IMR-90 (cell line): ENCODE measurements around the gene TRDN. TPM values are rescaled to one million over a fixed set of nuclear protein-coding genes. Genes with fewer than 3 reads are reported as not detected.

Experiments used
- ATAC-seq: fragments of 200-7000 bp; cut with Tn5 transposase; 2 replicates; pipeline ENCODE4 v1.9.1; 2020; ENCODE audit warnings: low read depth, mild to moderate bottlenecking, moderate library complexity
- BruUV-seq: library from RNA; stranded (reverse); fragments of 400-500 nt; replicated peaks from 2 replicates; lab custom pipeline; 2021; lab: Mats Ljungman, UMichigan
- CTCF ChIA-PET: fragments of 300-600 bp; formaldehyde crosslinking; extraction: SDS; loops from one replicate; lab custom pipeline; 2021; ENCODE audit warnings: antibody characterized with exemption; lab: Yijun Ruan, JAX
- POLR2A ChIA-PET: fragments of 300-600 bp; sonication (Branson Sonifier 250); formaldehyde crosslinking; loops from one replicate; lab custom pipeline; 2022; ENCODE audit warnings: antibody characterized with exemption; ENCODE audit not compliant: unreplicated experiment; lab: Charles Lee
- DNase-seq: peaks from one replicate; pipeline ENCODE4 v3.0.0; 2013
- H2AFZ ChIP-seq: replicated peaks from 2 replicates; pipeline ENCODE3; 2013; ENCODE audit warnings: low read length, mild to moderate bottlenecking; ENCODE audit not compliant: poor library complexity
- H2AK5ac ChIP-seq: 2 replicates; pipeline ENCODE4 v1.6.1; 2013; ENCODE audit warnings: low read depth, low read length, inconsistent platforms
- H2AK9ac ChIP-seq: replicated peaks from 2 replicates; pipeline ENCODE3; 2013; ENCODE audit warnings: mild to moderate bottlenecking, low read depth, low read length, moderate library complexity; ENCODE audit not compliant: poor library complexity
- H2BK120ac ChIP-seq: 2 replicates; pipeline ENCODE4 v1.6.1; 2013; ENCODE audit warnings: low read depth, low read length, inconsistent platforms
- H2BK15ac ChIP-seq: 3 replicates; pipeline ENCODE4 v1.6.1; 2013; ENCODE audit warnings: low read depth, low read length, inconsistent platforms
- H2BK20ac ChIP-seq: 2 replicates; pipeline ENCODE4 v1.6.1; 2013; ENCODE audit warnings: low read depth, mild to moderate bottlenecking, inconsistent platforms, low read length, moderate library complexity
- H2BK5ac ChIP-seq: 2 replicates; pipeline ENCODE4 v1.6.1; 2013; ENCODE audit warnings: mild to moderate bottlenecking, low read depth, low read length, inconsistent platforms; ENCODE audit not compliant: poor library complexity, severe bottlenecking
- H3K14ac ChIP-seq: replicated peaks from 2 replicates; pipeline ENCODE4 v1.6.1; 2013; ENCODE audit warnings: low read depth, low read length, inconsistent platforms
- H3K18ac ChIP-seq: 2 replicates; pipeline ENCODE4 v1.6.1; 2013; ENCODE audit warnings: low read depth, low read length, control low read depth
- H3K23ac ChIP-seq: 2 replicates; pipeline ENCODE4 v1.6.1; 2013; ENCODE audit warnings: low read depth, low read length, inconsistent platforms
- H3K27ac ChIP-seq: 2 replicates; pipeline ENCODE4 v1.5.1; 2013; ENCODE audit warnings: mild to moderate bottlenecking, control low read depth, low read length; ENCODE audit not compliant: insufficient read depth
- H3K27me3 ChIP-seq: 2 replicates; pipeline ENCODE4 v1.6.1; 2013; ENCODE audit warnings: low read length; ENCODE audit not compliant: control insufficient read depth, insufficient read depth
- H3K36me3 ChIP-seq: 2 replicates; pipeline ENCODE4 v1.6.1; 2013; ENCODE audit warnings: low read length, mixed read lengths; ENCODE audit not compliant: control insufficient read depth, insufficient read depth
- H3K4ac ChIP-seq: 2 replicates; pipeline ENCODE4 v1.6.1; 2013; ENCODE audit warnings: low read depth, low read length, inconsistent platforms
- H3K4me1 ChIP-seq: 2 replicates; pipeline ENCODE4 v1.6.1; 2013; ENCODE audit warnings: low read length, mixed read lengths; ENCODE audit not compliant: control insufficient read depth, insufficient read depth
- H3K4me2 ChIP-seq: 2 replicates; pipeline ENCODE4 v1.6.1; 2013; ENCODE audit warnings: low read depth, mild to moderate bottlenecking, control low read depth, low read length, moderate library complexity
- H3K4me3 ChIP-seq: 2 replicates; pipeline ENCODE4 v1.5.1; 2013; ENCODE audit warnings: low read depth, mild to moderate bottlenecking, control low read depth, low read length, moderate library complexity; ENCODE audit not compliant: insufficient read depth
- H3K56ac ChIP-seq: 2 replicates; pipeline ENCODE4 v1.6.1; 2013; ENCODE audit warnings: low read length, inconsistent platforms; ENCODE audit not compliant: insufficient read depth; ENCODE audit errors: extremely low read depth
- H3K79me1 ChIP-seq, 2 experiments: 2 replicates each; pipeline ENCODE4 v1.6.1; 2013; ENCODE audit warnings: low read length in 2 of 2, inconsistent platforms in 1 of 2, low read depth in 1 of 2
- H3K9ac ChIP-seq: 2 replicates; pipeline ENCODE4 v1.6.1; 2013; ENCODE audit warnings: low read depth, low read length, control low read depth
- H3K9me1 ChIP-seq: 2 replicates; pipeline ENCODE4 v1.6.1; 2013; ENCODE audit warnings: low read length, inconsistent platforms; ENCODE audit not compliant: insufficient read depth
- H3K9me3 ChIP-seq: 2 replicates; pipeline ENCODE4 v1.6.1; 2013; ENCODE audit warnings: low read length; ENCODE audit not compliant: control insufficient read depth, insufficient read depth
- H4K20me1 ChIP-seq: 2 replicates; pipeline ENCODE4 v1.6.1; 2013; ENCODE audit warnings: low read length, inconsistent platforms; ENCODE audit not compliant: insufficient read depth
- H4K5ac ChIP-seq: 2 replicates; pipeline ENCODE4 v1.6.1; 2013; ENCODE audit warnings: mild to moderate bottlenecking, low read depth, low read length, control low read depth
- H4K8ac ChIP-seq, 2 experiments: 2 replicates each; pipeline ENCODE4 v1.6.1; 2013; ENCODE audit warnings: low read depth in 2 of 2, low read length in 2 of 2, control low read depth in 1 of 2, inconsistent platforms in 1 of 2
- H4K91ac ChIP-seq: 2 replicates; pipeline ENCODE4 v1.6.1; 2013; ENCODE audit warnings: low read depth, low read length, inconsistent platforms; ENCODE audit not compliant: insufficient read depth
- BHLHE40 ChIP-seq: fragments of 150-350 bp; IDR thresholded peaks from 2 replicates; pipeline ENCODE4 v1.6.1; 2016; ENCODE audit warnings: mild to moderate bottlenecking, low read depth, low read length
- CEBPB ChIP-seq: IDR thresholded peaks from 2 replicates; pipeline ENCODE4 v1.6.1; 2012; ENCODE audit warnings: low read depth, low read length, improper control_type of control experiment
- CHD1 ChIP-seq: IDR thresholded peaks from 2 replicates; pipeline ENCODE4 v1.6.1; 2012; ENCODE audit warnings: low read depth, low read length, improper control_type of control experiment
- FOS ChIP-seq: fragments of 150-350 bp; IDR thresholded peaks from 2 replicates; pipeline ENCODE4 v1.6.1; 2016; ENCODE audit warnings: low read depth, low read length
- MAFK ChIP-seq: IDR thresholded peaks from 2 replicates; pipeline ENCODE4 v1.6.1; 2012; ENCODE audit warnings: low read depth, low read length, improper control_type of control experiment
- MAZ ChIP-seq: IDR thresholded peaks from 2 replicates; pipeline ENCODE4 v1.6.1; 2012; ENCODE audit warnings: low read depth, mild to moderate bottlenecking, low read length, improper control_type of control experiment, moderate library complexity, borderline replicate concordance
- MXI1 ChIP-seq: IDR thresholded peaks from 2 replicates; pipeline ENCODE4 v1.6.1; 2012; ENCODE audit warnings: low read depth, mild to moderate bottlenecking, low read length, moderate library complexity, borderline replicate concordance
- NFE2L2 ChIP-seq: fragments of 150-350 bp; IDR thresholded peaks from 2 replicates; pipeline ENCODE4 v1.6.1; 2016; ENCODE audit warnings: low read depth, mild to moderate bottlenecking, low read length
- POLR2A ChIP-seq: IDR thresholded peaks from 2 replicates; pipeline ENCODE4 v1.6.1; 2012; ENCODE audit warnings: mild to moderate bottlenecking, low read depth, low read length
- RAD21 ChIP-seq: IDR thresholded peaks from 2 replicates; pipeline ENCODE4 v1.6.1; 2012; ENCODE audit warnings: low read length, improper control_type of control experiment
- RCOR1 ChIP-seq: IDR thresholded peaks from 2 replicates; pipeline ENCODE4 v1.6.1; 2012; ENCODE audit warnings: mild to moderate bottlenecking, low read length, improper control_type of control experiment; ENCODE audit not compliant: insufficient replicate concordance
- RFX5 ChIP-seq: IDR thresholded peaks from 2 replicates; pipeline ENCODE4 v1.8.0; 2012; ENCODE audit warnings: low read depth, mild to moderate bottlenecking, low read length, moderate library complexity
- SMC3 ChIP-seq: fragments of 150-350 bp; IDR thresholded peaks from 2 replicates; pipeline ENCODE4 v1.6.1; 2016; ENCODE audit warnings: low read depth, mild to moderate bottlenecking, antibody characterized with exemption, low read length, moderate library complexity
- WGBS, 2 experiments: methylation state at CpG; one replicate each; pipeline versions ENCODE4 v1.1.5 to v1.1.7; 2013; ENCODE audit warnings: missing lambda C conversion rate in 2 of 2; ENCODE audit not compliant: insufficient read length in 1 of 2; ENCODE audit errors: extremely low coverage in 2 of 2; 5-methylcytosine and 5-hydroxymethylcytosine counted together
- dilution Hi-C: fragments of 300-500 bp; cut with HindIII; formaldehyde crosslinking; loops from one replicate; pipeline ENCODE4 v1.14.3; 2018; ENCODE audit warnings: low sequenced_read_pairs; ENCODE audit not compliant: unreplicated experiment
- in situ Hi-C: fragments of 300-500 bp; cut with MboI; formaldehyde crosslinking; loops from 3 replicates; pipeline ENCODE4 v1.14.3; 2019; ENCODE audit warnings: low sequenced_read_pairs, inconsistent platforms, mixed read lengths
- intact Hi-C: fragments of 100-400 bp; cut with micrococcal nuclease; formaldehyde crosslinking; loops from 2 replicates; pipeline ENCODE4 v1.10.0; 2022
- polyA plus RNA-seq, 3 experiments: library from polyadenylated mRNA; depleted of rRNA; stranded (reverse); fragments of >200 nt; gene quantifications; 2 replicates each; pipeline ENCODE4 v1.2.3, GENCODE V29; 2012; ENCODE audit warnings: low replicate concordance in 1 of 3
- total RNA-seq: library from RNA; depleted of rRNA; stranded (reverse); fragments of >200 nt; gene quantifications from 2 replicates; pipeline ENCODE4 v1.2.3, GENCODE V29; 2012
- TF ChIP-seq, protein P1 (sequence below): conservative IDR thresholded peaks from 2 replicates; pipeline ENCODE4 v1.5.1; 2012; ENCODE audit warnings: mild to moderate bottlenecking, low read depth, low read length, improper control_type of control experiment
- TF ChIP-seq, protein P2 (sequence below): fragments of 150-350 bp; IDR thresholded peaks from 2 replicates; pipeline ENCODE4 v1.6.1; 2016; ENCODE audit warnings: low read depth, mild to moderate bottlenecking, low read length, moderate library complexity, borderline replicate concordance
- TF ChIP-seq, protein P3 (sequence below): fragments of 150-350 bp; IDR thresholded peaks from 2 replicates; pipeline ENCODE4 v1.6.1; 2017; ENCODE audit warnings: mild to moderate bottlenecking, antibody characterized with exemption, low read length, low read depth

The TRDN gene
- total and polyA plus RNA-seq, 2 of the 4 experiments (the other 2 are of a cell fraction) = not detected

DNA sequence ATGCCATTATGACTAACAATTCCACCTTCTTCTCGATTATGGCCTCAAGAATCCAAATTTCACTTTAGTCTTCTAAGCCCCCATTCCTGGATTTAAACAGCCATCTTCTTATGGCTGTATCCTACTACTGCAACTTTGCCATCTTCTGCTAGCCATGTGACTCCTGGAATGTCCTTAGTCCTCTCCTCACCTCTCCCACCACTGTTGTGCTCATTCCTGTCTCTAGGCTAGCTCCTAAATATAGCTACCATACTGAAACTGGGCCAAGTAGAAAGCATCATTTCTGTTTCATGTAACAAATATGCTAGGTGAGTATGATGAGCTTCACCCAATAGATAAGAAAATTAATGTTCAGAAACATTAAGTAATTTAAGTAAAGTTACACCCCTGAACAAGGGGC lies 327.6 kb downstream of the TRDN start:
- H3K79me1 ChIP-seq = no peaks in the 10 kb centered on the region
- H3K9ac ChIP-seq = no peak overlapping the region
- no peak for DNase-seq
- no peak overlapping the region for H4K8ac ChIP-seq
- no peaks in the 10 kb centered on the region for H3K27me3 ChIP-seq
- no peak overlapping the region for H2BK5ac ChIP-seq
- H4K91ac ChIP-seq = no peak overlapping the region
- ATAC-seq = no peak
- ChIA-PET POLR2A (no interaction called here), CTCF (no interaction called here)
- H3K36me3 ChIP-seq = no peaks in the 10 kb centered on the region
- H3K9me3 ChIP-seq = no peaks in the 10 kb centered on the region
- no peak overlapping the region for H3K27ac ChIP-seq
- H3K4me1 ChIP-seq = no peaks in the 10 kb centered on the region
- TF ChIP-seq CHD1 (no peak), NFE2L2 (no peak), RFX5 (no peak), POLR2A (no peak), RAD21 (no peak), RCOR1 (no peak), MXI1 (no peak), SMC3 (no peak), FOS (no peak), BHLHE40 (no peak), CEBPB (no peak), MAZ (no peak), MAFK (no peak)
- TF ChIP-seq, protein P1, sequence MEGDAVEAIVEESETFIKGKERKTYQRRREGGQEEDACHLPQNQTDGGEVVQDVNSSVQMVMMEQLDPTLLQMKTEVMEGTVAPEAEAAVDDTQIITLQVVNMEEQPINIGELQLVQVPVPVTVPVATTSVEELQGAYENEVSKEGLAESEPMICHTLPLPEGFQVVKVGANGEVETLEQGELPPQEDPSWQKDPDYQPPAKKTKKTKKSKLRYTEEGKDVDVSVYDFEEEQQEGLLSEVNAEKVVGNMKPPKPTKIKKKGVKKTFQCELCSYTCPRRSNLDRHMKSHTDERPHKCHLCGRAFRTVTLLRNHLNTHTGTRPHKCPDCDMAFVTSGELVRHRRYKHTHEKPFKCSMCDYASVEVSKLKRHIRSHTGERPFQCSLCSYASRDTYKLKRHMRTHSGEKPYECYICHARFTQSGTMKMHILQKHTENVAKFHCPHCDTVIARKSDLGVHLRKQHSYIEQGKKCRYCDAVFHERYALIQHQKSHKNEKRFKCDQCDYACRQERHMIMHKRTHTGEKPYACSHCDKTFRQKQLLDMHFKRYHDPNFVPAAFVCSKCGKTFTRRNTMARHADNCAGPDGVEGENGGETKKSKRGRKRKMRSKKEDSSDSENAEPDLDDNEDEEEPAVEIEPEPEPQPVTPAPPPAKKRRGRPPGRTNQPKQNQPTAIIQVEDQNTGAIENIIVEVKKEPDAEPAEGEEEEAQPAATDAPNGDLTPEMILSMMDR = no peak
- TF ChIP-seq, protein P2, sequence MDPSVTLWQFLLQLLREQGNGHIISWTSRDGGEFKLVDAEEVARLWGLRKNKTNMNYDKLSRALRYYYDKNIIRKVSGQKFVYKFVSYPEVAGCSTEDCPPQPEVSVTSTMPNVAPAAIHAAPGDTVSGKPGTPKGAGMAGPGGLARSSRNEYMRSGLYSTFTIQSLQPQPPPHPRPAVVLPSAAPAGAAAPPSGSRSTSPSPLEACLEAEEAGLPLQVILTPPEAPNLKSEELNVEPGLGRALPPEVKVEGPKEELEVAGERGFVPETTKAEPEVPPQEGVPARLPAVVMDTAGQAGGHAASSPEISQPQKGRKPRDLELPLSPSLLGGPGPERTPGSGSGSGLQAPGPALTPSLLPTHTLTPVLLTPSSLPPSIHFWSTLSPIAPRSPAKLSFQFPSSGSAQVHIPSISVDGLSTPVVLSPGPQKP = no peak
- TF ChIP-seq, protein P3, sequence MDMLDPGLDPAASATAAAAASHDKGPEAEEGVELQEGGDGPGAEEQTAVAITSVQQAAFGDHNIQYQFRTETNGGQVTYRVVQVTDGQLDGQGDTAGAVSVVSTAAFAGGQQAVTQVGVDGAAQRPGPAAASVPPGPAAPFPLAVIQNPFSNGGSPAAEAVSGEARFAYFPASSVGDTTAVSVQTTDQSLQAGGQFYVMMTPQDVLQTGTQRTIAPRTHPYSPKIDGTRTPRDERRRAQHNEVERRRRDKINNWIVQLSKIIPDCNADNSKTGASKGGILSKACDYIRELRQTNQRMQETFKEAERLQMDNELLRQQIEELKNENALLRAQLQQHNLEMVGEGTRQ = no peak
- H3K14ac ChIP-seq = no peak overlapping the region
- H3K23ac ChIP-seq = no peak overlapping the region
- H3K4me2 ChIP-seq = no peak overlapping the region
- no peak overlapping the region for H2BK120ac ChIP-seq
- in situ Hi-C loops (loop anchor here (25.0 kb wide), 1 partner anchor 447 kb away; no protein-coding TSS in a partner anchor), intact Hi-C loops (no loop called here), dilution Hi-C loops (no loop called here)
- H4K20me1 ChIP-seq = no peaks in the 10 kb centered on the region
- no TSS peak for BruUV-seq
- no peak overlapping the region for H3K56ac ChIP-seq
- H2AK5ac ChIP-seq = no peak overlapping the region
- no peak overlapping the region for H2BK15ac ChIP-seq
- WGBS, 2 experiments = no CpG with 5 or more reads among the region's 1 CpG
- no peak overlapping the region for H2BK20ac ChIP-seq
- no peak overlapping the region for H3K4ac ChIP-seq
- no peak overlapping the region for H2AK9ac ChIP-seq
- no peak overlapping the region for H3K4me3 ChIP-seq
- H3K9me1 ChIP-seq = no peaks in the 10 kb centered on the region
- H3K18ac ChIP-seq = no peak overlapping the region
- no peak overlapping the region for H4K5ac ChIP-seq
- H2AFZ ChIP-seq = no peak overlapping the region
